ENCODE data around the gene CRX. TPM values are rescaled to one million over a fixed set of nuclear protein-coding genes. Genes with fewer than 3 reads are reported as not detected.
"Not testable (repeated sequence)": the region's sequence is repeated elsewhere in the genome, so short reads cannot be mapped to it uniquely, and the experiment has no call there.

Gene CRX
- total and polyA plus RNA-seq, 5 experiments from 2014 or later: not detected

- POLR2A ChIA-PET, H3K36me3 Mint-ChIP-seq, H3K4me3 Mint-ChIP-seq, ATAC-seq, H3K27ac Mint-ChIP-seq, DNase-seq, H3K4me1 Mint-ChIP-seq: not testable (repeated sequence)
- peaks cover 0 to 10% (median 2%) of the 10 kb centered on the region in 9 donors for H3K9me3 Mint-ChIP-seq
- peaks cover 10 to 39% (median 17%) of the 10 kb centered on the region in 5 donors for H3K27me3 Mint-ChIP-seq
These were observed 57.6 kb downstream of the CRX start for GRCh38 chr19:47879385-47879784.

DNA sequence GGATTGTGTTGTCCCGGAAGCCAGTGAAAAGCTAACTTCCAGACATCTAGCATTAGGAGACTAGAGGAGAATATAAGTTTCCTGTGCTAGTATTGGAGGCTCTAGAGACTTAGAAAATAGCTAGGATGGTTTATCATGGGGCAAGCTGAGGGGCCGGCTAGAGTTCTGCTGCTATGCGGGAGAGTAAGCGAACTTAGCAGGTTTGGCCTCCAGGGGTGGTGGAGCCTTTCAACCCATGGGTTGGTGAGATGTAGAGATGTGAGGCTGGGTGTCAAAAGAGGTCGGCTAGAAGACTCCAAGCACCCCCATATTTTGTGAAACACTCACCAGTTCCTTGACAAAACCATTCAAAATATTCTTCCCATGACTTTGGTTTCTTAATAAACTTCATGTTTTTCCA is 60.0 kb downstream of the CRX start:
- no peak overlapping the region for H3K4me3 Mint-ChIP-seq
- no peak for DNase-seq
- H3K9me3 Mint-ChIP-seq: peaks cover 0 to 10% (median 2%) of the 10 kb centered on the region in 9 donors
- H3K4me1 Mint-ChIP-seq: no peaks in the 10 kb centered on the region
- peaks cover 16 to 45% (median 25%) of the 10 kb centered on the region in 5 donors for H3K27me3 Mint-ChIP-seq
- POLR2A ChIA-PET: no interaction called here
- ATAC-seq: no peak
- no peak overlapping the region for H3K27ac Mint-ChIP-seq
- no peaks in the 10 kb centered on the region for H3K36me3 Mint-ChIP-seq

GRCh38 chr19:47882890-47883289 is 61.2 kb downstream of the CRX start:
- H3K4me3 Mint-ChIP-seq: no peak overlapping the region
- peaks cover 0 to 10% (median 2%) of the 10 kb centered on the region in 9 donors for H3K9me3 Mint-ChIP-seq
- H3K27me3 Mint-ChIP-seq: peaks cover 16 to 42% (median 25%) of the 10 kb centered on the region in 5 donors
- peak overlapping the region in 1 of 10 donors; percentile 78 for H3K27ac Mint-ChIP-seq
- POLR2A ChIA-PET: no interaction called here
- ATAC-seq: no peak
- H3K36me3 Mint-ChIP-seq: no peaks in the 10 kb centered on the region
- DNase-seq: no peak
- H3K4me1 Mint-ChIP-seq: no peaks in the 10 kb centered on the region

DNA sequence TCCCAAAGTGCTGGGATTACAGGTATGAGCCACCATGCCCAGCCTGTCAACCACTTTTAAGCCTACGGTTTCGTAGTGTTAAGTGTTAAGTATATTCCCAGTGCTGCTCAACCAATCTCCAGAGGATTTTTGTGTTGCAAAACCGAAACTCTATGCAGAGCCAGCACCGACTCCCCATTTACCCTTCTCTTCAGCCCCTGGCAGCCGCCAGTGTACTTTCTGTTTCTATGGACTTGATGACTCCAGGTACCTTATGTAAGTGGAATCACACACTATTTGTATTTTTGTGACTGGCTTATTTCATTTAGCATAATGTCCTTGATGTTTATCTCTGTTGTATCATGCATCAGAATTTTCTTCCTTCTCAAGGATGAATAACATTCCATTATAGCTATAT is 63.3 kb downstream of the CRX start:
- POLR2A ChIA-PET: no interaction called here

DNA sequence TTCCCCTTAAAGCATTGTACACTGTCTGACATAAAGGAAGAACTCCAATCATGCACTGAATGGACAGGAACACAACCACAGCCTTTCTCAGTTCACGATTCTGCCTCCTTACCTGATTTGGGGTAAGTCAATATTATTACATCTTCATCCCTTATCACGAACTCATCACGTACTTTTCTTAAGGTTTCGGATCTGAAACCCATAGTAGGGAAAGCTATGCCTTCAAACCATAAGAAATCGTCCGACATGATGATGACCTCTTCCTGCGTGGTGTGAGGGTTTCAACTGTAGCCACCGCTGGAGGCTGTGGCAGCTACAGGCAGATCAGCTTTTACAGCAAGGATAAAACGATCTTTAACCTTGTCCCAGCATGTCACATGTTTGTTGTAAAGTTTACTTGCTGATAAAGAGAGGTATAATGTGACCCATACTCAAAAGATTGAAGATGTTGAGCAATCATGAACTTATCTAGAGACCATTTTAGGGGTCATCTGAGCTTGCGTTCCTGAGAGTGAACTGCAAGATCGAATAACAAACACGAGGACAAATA is 64.3 kb downstream of the CRX start, which contains the start of gene SULT2A1:
TSS of gene SULT2A1 (minus strand) at position 306 of the 550 bp plus-strand sequence. CDS start at position 248, 58 bp downstream.
- H3K9me3 Mint-ChIP-seq: peaks cover 0 to 3% (median 0%) of the 10 kb centered on the region in 9 donors
- H3K27me3 Mint-ChIP-seq: peaks cover 12 to 25% (median 19%) of the 10 kb centered on the region in 5 donors

More for the DNA sequence above, 63.3 kb downstream of the CRX start:
- Mint-ChIP-seq H3K4me1 (no peaks in the 10 kb centered on the region), H3K27ac (no peak overlapping the region), H3K27me3 (peaks cover 12 to 25% (median 19%) of the 10 kb centered on the region in 5 donors), H3K4me3 (no peak overlapping the region), H3K36me3 (no peaks in the 10 kb centered on the region), H3K9me3 (no peaks in the 10 kb centered on the region)
- ATAC-seq (no peak), DNase-seq (no peak)

DNA sequence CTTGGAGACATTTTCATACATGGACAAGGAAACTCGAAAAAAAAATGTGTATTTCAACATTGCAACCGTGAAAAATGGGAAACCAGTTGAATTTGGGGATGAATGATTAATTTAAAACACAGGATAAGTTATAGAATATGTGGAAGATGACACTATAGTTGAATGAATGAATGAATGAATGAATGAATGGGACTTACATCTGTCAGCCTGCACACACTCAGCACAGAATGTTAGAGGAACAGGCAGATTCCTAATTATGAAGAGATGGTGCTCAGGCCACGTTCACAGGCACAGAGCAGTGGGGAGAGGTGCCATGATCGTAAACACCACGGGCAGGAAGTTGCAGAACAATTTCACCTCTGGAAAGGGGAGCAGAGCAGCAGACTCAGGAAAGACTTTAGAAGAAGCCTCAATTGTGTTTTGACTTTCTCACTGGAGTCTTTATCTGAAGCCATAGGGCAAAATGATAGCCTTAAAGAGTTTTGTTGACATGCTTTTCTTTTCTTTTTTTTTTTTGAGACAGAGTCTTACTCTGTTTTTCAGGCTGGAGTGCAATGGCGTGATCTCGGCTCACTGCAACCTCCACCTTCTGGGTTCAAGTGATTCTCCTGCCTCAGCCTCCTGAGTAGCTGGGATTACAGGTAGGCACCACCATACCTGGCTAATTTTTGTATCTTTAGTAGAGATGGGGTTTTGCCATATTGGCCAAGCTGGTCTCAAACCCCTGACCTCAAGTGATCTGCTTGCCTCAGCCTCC is 69.3 kb downstream of the CRX start:
- Mint-ChIP-seq H3K4me1 (no peaks in the 10 kb centered on the region), H3K27me3 (peaks cover 4 to 10% (median 6%) of the 10 kb centered on the region in 5 donors), H3K36me3 (no peaks in the 10 kb centered on the region), H3K27ac (no peak overlapping the region), H3K9me3 (peaks cover 0 to 15% (median 0%) of the 10 kb centered on the region in 9 donors), H3K4me3 (no peak overlapping the region)
- POLR2A ChIA-PET: interaction anchor here (0.7 kb wide), 1 partner anchor 22 kb away, joined by 4 read pairs; no protein-coding TSS in a partner anchor
- DNase-seq: no peak
- ATAC-seq: no peak

More for the DNA sequence above, 64.3 kb downstream of the CRX start, which contains the start of gene SULT2A1:
- Mint-ChIP-seq H3K36me3 (no peaks in the 10 kb centered on the region), H3K4me3 (no peak within 1 kb of the TSS), H3K4me1 (no peaks in the 10 kb centered on the region), H3K27ac (no peak within 1 kb of the TSS)
- no peak for ATAC-seq
- DNase-seq: no peak
- POLR2A ChIA-PET: no interaction called here

GRCh38 chr19:47891622-47891922 is 69.8 kb downstream of the CRX start:
- H3K27me3 Mint-ChIP-seq: peaks cover 0 to 6% (median 3%) of the 10 kb centered on the region in 5 donors
- POLR2A ChIA-PET: interaction anchor here (0.7 kb wide), 1 partner anchor 23 kb away, joined by 4 read pairs; no protein-coding TSS in a partner anchor

GRCh38 chr19:47891923-47892666 is 70.4 kb downstream of the CRX start:
- Mint-ChIP-seq H3K27me3 (peaks cover 0 to 6% (median 3%) of the 10 kb centered on the region in 5 donors), H3K27ac (no peak overlapping the region), H3K4me1 (no peaks in the 10 kb centered on the region), H3K9me3 (peaks cover 0 to 15% (median 0%) of the 10 kb centered on the region in 9 donors), H3K36me3 (no peaks in the 10 kb centered on the region), H3K4me3 (no peak overlapping the region)
- POLR2A ChIA-PET: interaction anchor here (0.7 kb wide), 1 partner anchor 23 kb away, joined by 4 read pairs; no protein-coding TSS in a partner anchor
- DNase-seq (no peak), ATAC-seq (no peak)

More at GRCh38 chr19:47891622-47891922, 69.8 kb downstream of the CRX start:
- H3K27ac Mint-ChIP-seq: no peak overlapping the region
- ATAC-seq: no peak
- no peaks in the 10 kb centered on the region for H3K4me1 Mint-ChIP-seq
- DNase-seq: no peak
- H3K9me3 Mint-ChIP-seq: peaks cover 0 to 15% (median 0%) of the 10 kb centered on the region in 9 donors
- H3K4me3 Mint-ChIP-seq: no peak overlapping the region
- no peaks in the 10 kb centered on the region for H3K36me3 Mint-ChIP-seq

Other genes with a start within 250 kb of the CRX start
- under 1 TPM; 0.85 to 0.86 TPM for gene ZNF541, start 248.8 kb upstream of the CRX start, total RNA-seq
- gene ZNF541, start 248.8 kb upstream of the CRX start, polyA plus RNA-seq: under 1 TPM in 1 of 3 donors, not detected in 2; 0.27 TPM
- gene BICRA, start 212.8 kb upstream of the CRX start, total RNA-seq: 10 to 100 TPM; 32.7 to 35.5 TPM
- gene BICRA, start 212.8 kb upstream of the CRX start, polyA plus RNA-seq: 1 to 10 TPM in 1 of 3 donors, under 1 TPM in 2; 0.23 to 1.4 (median 0.50) TPM
- gene EHD2, start 108.5 kb upstream of the CRX start, total RNA-seq: not detected
- gene EHD2, start 108.5 kb upstream of the CRX start, polyA plus RNA-seq: not detected
- 100 to 1,000 TPM; 847 to 882 TPM for gene NOP53, start 76.4 kb upstream of the CRX start, total RNA-seq
- gene NOP53, start 76.4 kb upstream of the CRX start, polyA plus RNA-seq: 100 to 1,000 TPM; 266 to 443 (median 273) TPM
- 10 to 100 TPM; 93.3 to 97.4 TPM for gene SELENOW, start 43.2 kb upstream of the CRX start, total RNA-seq
- 100 to 1,000 TPM; 312 to 427 (median 418) TPM for gene SELENOW, start 43.2 kb upstream of the CRX start, polyA plus RNA-seq
- not detected for gene TPRX1, start 17.4 kb upstream of the CRX start, total RNA-seq
- not detected for gene TPRX1, start 17.4 kb upstream of the CRX start, polyA plus RNA-seq
- gene TPRX2, start 37.3 kb downstream of the CRX start, total RNA-seq: not detected
- not detected for gene TPRX2, start 37.3 kb downstream of the CRX start, polyA plus RNA-seq
- gene SULT2A1, start 64.4 kb downstream of the CRX start, total RNA-seq: not detected
- not detected for gene SULT2A1, start 64.4 kb downstream of the CRX start, polyA plus RNA-seq
- gene BSPH1, start 170.2 kb downstream of the CRX start, total RNA-seq: not detected
- gene BSPH1, start 170.2 kb downstream of the CRX start, polyA plus RNA-seq: not detected
- gene ELSPBP1, start 172.7 kb downstream of the CRX start, total RNA-seq: not detected
- gene ELSPBP1, start 172.7 kb downstream of the CRX start, polyA plus RNA-seq: not detected
- not detected for gene CABP5, start 222.1 kb downstream of the CRX start, total RNA-seq
- gene CABP5, start 222.1 kb downstream of the CRX start, polyA plus RNA-seq: not detected

Data from naive thymus-derived CD8-positive, alpha-beta T cell (primary cell).